ENCODE data around the gene AHDC1. TPM values are rescaled to one million over a fixed set of nuclear protein-coding genes. Genes with fewer than 3 reads are reported as not detected.

Gene AHDC1
- total RNA-seq, 1 experiment from 2014 or later = 33.7 TPM

DNA sequence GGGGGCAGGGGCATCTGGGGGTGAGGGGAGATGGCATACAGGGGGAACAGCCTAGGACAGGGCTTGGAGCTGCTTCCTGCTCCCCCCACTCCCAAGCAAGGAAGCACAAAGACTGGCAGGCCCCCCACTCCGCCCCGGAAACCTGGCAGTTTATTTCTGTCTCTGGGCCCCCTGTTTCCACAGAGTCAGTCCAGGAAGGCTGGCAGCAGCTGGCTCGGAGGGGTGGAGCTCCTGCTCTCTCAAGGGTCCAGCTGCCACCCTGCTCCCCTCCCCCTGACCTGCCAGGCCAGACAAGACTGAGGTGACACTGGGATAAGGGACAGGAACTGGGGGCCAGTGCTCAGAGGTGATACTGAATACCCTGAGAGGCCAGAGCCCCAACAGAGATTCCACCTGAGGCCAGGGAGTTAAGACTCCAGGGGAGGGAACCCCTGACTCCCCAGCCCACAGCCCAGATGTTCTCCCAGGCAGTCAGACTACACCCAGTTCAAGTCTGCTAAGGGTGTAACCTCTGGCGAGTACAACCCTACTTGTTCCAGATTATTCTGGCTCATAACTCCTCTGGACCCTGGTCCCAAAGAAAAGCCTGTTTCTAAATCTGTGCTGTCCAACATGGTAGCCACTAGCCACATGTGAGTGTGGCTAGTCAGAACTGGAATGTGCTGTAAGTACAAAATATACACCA, 26.3 kb downstream of the AHDC1 start:
- Histone ChIP-seq H3K36me3 (ENCODE audit: control insufficient read depth in 1 of 2, insufficient read depth in 2 of 2, low read length in 2 of 2) (no peaks in the 10 kb centered on the region), H3K4me2 (ENCODE audit: low read length) (no peak overlapping the region), H3K27ac (ENCODE audit: low read depth, low read length) (no peak overlapping the region), H3K9me2 (ENCODE audit: insufficient read depth) (no peaks in the 10 kb centered on the region), H4K20me1 (ENCODE audit: insufficient read depth) (no peaks in the 10 kb centered on the region; the same call in 1 of the 2 replicates), H3K27me3 (ENCODE audit: insufficient read depth, low read length) (no peaks in the 10 kb centered on the region), H3K9ac (ENCODE audit: low read length) (no peak overlapping the region), H3K79me2 (ENCODE audit: insufficient read depth, low read length) (peaks cover 54% of the 10 kb centered on the region), H3K9me3 (ENCODE audit: control insufficient read depth in 1 of 2, insufficient read depth in 1 of 2, low read depth in 1 of 2, low read length in 2 of 2) (no peaks in the 10 kb centered on the region), H2AFZ (ENCODE audit: low read depth, low read length, poor library complexity, severe bottlenecking) (no peak overlapping the region), H3K4me1 (ENCODE audit: control insufficient read depth in 1 of 2, insufficient read depth in 2 of 2, low read length in 2 of 2) (peaks cover 8 to 19% of the 10 kb centered on the region in 2 experiments; a peak in 3 of 4 replicates), H3K4me3 (replicated peaks in 1 of 2; ENCODE audit: low read depth in 1 of 2, low read length in 2 of 2) (no peak overlapping the region)
- ChIA-PET CTCF (interaction anchor here (0.8 to 1.3 kb wide), 2 partner anchors 8 to 9 kb away, joined by 3 read pairs; no protein-coding TSS in a partner anchor), POLR2A (interaction anchor here (0.6 kb wide), 1 partner anchor 765 kb away, joined by 3 read pairs; no protein-coding TSS in a partner anchor), RAD21 (ENCODE audit: low non-redundant PET in 1 of 2, low total read pairs in 2 of 2, uncharacterized antibody in 2 of 2, unreplicated experiment in 2 of 2) (no interaction called here)
- BruUV-seq (replicated peaks) = no TSS peak
- no peak for DNase-seq (ENCODE audit: low read depth, low spot score)
- TF ChIP-seq POLR2AphosphoS5 (IDR thresholded peaks at IDR 0.05; ENCODE audit: low read depth, low read length) (no peak), REST (IDR thresholded peaks at IDR 0.05; ENCODE audit: low read depth) (no peak), CEBPB (IDR thresholded peaks at IDR 0.05; ENCODE audit: low read depth) (no peak)
- TF ChIP-seq, protein P1, sequence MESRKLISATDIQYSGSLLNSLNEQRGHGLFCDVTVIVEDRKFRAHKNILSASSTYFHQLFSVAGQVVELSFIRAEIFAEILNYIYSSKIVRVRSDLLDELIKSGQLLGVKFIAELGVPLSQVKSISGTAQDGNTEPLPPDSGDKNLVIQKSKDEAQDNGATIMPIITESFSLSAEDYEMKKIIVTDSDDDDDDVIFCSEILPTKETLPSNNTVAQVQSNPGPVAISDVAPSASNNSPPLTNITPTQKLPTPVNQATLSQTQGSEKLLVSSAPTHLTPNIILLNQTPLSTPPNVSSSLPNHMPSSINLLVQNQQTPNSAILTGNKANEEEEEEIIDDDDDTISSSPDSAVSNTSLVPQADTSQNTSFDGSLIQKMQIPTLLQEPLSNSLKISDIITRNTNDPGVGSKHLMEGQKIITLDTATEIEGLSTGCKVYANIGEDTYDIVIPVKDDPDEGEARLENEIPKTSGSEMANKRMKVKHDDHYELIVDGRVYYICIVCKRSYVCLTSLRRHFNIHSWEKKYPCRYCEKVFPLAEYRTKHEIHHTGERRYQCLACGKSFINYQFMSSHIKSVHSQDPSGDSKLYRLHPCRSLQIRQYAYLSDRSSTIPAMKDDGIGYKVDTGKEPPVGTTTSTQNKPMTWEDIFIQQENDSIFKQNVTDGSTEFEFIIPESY (IDR thresholded peaks at IDR 0.05; ENCODE audit: extremely low read depth, insufficient replicate concordance, low read length) = no peak
- TF ChIP-seq, protein P2, sequence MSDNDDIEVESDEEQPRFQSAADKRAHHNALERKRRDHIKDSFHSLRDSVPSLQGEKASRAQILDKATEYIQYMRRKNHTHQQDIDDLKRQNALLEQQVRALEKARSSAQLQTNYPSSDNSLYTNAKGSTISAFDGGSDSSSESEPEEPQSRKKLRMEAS (IDR thresholded peaks at IDR 0.05) = no peak
- intact Hi-C loops (cut with micrococcal nuclease) = no loop called here
- no peak for ATAC-seq

All from HCT116 (cell line).